GM19324 (cell line): Measurements from ENCODE around the gene POLD4.

Experiments
- ATAC-seq: cut with Tn5 transposase; IDR thresholded peaks from one replicate; pipeline ENCODE4 v1.9.1; 2021; ENCODE audit warnings: mild to moderate bottlenecking, moderate library complexity; ENCODE audit not compliant: unreplicated experiment, low FRiP score

Gene POLD4

GRCh38 chr11:67304511-67305113, 48.7 kb downstream of the POLD4 start:
- no peak for ATAC-seq

- ATAC-seq: no peak
Measured at GRCh38 chr11:67303835-67304411, 49.4 kb downstream of the POLD4 start.

- ATAC-seq: no peak
Measured at GRCh38 chr11:67303132-67303834, 50.1 kb downstream of the POLD4 start, which contains the start of gene SSH3. TSS of gene SSH3 (plus strand) at chr11:67303530. CDS start at chr11:67303626, 96 bp downstream.

- ATAC-seq: no peak
Measured at GRCh38 chr11:67302571-67303131, 50.7 kb downstream of the POLD4 start.

- no peak for ATAC-seq
Measured at GRCh38 chr11:67301951-67302516, 51.3 kb downstream of the POLD4 start.

GRCh38 chr11:67301313-67301921, 51.9 kb downstream of the POLD4 start:
- ATAC-seq: no peak
